GM21528 (cell line): Measurements from ENCODE around the gene S100A5.
"Not testable (repeated sequence)": the region's sequence is repeated elsewhere in the genome, so short reads cannot be mapped to it uniquely, and the experiment has no call there.

ENCODE experiments used
- ATAC-seq: cut with Tn5 transposase; IDR thresholded peaks from one replicate; pipeline ENCODE4 v1.9.1; 2021; ENCODE audit warnings: mild to moderate bottlenecking, moderate library complexity; ENCODE audit not compliant: unreplicated experiment, low FRiP score

S100A5 gene

DNA sequence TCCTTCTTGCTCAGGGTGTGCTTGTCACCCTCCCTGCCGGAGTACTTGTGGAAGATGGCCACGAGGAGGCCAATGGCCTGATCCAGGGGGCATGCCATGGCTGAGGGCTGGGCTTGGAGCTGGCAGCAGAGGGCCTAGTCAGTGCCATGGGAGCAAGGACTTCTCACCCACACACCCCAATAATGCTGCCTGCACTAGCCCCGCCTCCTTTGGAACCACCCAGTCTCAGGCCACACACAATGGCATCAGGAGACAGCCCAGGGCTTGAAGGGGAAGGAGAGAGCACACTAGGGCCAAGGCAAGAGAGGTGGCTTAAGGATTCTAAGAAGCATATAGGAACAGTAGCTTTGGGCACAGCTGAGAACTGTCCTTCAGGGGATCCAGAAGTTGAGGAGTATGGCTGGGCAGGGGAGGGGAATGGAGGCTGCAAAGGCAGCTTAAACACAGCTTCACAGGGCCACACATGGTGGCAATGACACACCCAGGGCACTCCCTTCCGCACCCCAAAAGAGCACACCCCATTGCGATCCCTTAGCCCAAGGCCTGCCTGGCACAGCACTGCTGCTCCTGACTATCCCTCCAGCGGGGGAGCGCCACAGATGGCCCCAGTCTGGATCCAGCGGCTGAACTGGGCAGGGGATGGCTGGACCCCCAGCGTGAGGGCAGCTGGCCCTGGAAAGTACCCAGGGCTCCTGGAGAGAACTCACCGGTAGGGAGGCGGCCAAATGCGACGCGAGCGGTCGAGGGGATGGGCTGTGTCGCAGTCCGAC lies 5.3 kb downstream of the S100A5 start, which contains the start of gene S100A6:
S100A6 (minus strand) TSS at position 750 of the 770 bp plus-strand sequence; CDS start at position 98, 652 bp downstream.
- no peak for ATAC-seq

DNA sequence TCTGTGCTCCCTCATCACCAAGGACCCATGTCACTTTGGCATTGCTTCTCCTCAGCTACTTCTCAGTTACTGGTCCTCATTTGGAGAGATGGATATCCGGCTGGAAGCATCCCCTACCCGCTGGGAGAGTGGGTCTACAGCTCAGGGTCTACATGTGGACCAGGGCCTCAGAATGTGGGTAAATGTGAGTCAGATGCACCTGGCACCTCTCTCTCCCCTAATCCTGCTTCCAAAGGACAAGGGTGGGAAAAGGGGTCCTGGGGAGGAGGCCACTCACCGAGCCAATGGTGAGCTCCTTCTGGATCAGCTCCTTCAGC lies 5.9 kb downstream of the S100A5 start:
- ATAC-seq, result no peak

DNA sequence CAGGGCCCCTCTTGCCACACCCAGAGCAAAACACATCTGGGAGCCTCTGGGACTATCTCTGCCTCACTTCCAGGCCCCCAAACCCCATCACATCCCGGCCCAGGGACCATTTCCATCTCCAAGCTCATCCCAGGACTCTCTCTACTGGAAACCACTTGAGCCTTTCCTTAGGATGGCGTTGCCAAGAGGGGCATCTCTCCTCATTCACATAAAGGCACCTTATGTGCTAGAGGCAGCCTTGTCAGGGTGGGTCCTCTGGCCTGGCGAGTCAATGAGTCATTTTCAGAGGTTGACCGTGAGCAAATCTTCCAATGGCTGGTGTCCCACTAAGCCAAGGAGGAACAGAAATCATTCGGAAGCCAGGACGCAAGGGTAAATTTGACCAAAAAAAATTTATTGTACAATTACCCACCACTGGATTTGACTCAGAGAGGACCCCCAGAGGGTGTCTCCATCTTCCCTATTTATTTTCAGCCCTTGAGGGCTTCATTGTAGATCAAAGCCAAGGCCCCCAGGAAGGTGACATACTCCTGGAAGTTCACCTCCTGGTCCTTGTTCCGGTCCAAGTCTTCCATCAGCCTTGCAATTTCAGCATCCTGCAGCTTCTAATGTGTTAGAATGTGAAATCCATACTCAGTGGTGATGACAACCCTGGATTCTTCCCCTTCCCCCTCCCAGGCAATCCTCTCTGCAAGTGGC lies 6.4 kb downstream of the S100A5 start:
- no peak for ATAC-seq

DNA sequence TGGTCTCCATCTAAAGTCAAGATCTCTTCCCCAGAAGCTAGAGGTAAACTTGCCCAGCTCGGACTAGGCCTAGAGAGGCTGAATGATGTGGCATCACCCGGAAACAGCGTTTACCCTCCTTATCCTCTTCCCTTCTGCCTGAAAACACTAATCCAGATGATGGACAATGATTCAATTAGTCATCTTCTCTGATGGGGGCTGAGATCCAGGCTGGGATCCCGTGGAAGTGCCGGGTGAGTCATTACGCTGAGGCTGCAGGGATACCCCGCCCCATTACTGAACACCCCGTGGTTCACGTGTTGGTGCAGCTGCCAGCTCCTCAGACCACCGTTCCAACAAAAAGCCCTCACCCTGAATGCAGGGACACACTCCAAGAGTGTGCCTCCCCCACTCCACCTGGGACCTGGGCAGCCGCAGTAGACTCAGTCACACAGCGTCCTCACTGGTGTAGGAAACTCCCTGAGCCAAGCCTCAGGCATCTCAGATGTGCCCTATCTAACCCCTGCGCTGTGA lies 7.0 kb downstream of the S100A5 start:
- ATAC-seq, result no peak

DNA sequence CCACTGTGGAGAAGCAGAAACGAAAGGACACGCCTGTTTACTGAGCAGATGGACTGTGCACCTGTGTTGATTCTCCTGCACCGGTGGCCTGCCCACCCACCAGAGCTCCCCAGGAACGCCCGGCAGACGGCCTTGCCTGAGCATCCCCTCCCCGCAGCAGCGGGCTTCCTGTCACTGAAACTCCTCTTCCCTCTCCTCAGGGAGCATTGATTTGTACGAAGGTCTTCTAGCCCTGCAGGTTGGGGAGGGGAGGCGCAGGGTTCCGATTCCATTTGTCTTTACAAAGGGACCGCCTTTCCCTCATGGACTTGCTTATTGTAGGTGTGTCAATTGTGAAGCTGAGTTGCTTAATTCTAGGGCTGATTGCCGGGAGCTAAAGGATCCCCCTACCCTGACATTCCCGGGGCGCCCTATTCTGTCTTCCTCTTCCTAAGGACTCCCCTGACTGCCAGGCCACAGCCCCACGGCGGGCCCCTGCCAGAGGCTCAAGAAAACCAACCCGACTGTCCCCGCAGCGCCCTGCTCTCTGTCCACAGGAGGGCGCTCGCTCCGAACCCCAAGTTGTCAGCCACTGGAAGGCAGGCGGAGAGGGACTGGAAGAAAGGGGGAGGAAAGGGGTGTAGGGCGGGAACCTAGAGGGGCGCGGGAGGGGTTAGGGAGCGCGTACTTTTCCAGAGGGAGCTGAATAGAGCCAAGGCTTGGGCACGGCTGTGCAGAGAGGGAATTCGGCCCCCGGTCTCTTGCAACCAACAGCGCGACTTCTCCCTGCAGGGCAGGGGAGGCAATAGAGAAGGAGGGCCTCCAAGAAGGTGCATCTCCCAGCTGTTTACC lies 7.8 kb downstream of the S100A5 start:
- ATAC-seq, result no peak

DNA sequence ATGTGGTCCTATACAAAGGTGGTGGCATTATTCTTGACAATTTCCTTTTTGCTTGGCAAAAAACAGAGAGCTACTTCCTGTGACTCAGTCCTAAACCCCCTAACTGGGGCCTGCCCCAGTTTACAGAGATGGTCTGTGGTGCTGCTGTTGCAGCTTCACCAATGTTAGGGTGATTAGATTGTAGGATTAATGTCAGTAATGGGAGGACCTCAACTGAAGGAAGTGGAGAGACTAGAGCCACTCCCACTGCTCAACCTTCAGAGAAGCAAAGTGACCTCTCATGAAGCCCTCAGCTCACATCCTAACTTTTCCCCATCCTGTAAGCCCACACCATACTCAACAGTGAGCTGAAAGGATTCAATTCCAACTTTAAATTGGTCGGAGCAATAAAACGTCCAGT lies 8.6 kb downstream of the S100A5 start:
- no peak for ATAC-seq

DNA sequence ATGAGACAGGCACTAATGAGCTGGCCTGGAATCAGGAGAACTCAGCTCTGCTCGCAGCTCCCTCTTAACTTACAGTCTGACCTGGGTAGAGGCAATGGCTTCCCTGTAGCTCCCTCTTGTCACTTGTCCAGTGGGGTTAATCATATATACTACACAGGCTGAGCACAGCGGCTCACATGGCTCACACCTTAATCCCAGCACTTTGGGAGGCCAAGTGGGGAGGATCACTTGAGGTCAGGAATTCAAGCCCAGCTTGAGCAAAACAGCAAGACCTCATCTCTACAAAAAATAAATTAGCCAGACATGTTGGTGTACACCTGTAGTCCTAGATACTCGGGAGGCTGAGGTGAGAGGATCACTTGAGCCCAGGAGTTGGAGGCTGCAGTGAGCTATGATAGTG lies 9.1 kb downstream of the S100A5 start:
- no peak for ATAC-seq

DNA sequence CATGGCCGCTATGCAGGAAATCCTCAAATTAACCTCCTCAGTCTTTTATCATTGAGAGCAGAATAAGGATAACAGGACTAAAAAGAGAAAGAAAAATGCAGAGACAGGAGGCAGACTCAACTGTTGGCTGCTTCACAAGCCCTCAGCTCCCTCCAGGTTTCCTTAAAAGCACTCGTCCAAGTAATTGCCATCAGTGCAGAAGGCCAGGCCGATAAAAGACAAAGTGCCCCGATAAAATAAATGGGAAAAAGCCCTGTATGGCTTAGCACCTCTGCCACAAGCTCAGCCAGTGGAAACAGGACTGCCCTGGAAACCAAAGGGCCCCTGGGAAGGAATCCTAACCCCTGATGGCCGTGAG lies 13.1 kb downstream of the S100A5 start:
- ATAC-seq, result no peak

DNA sequence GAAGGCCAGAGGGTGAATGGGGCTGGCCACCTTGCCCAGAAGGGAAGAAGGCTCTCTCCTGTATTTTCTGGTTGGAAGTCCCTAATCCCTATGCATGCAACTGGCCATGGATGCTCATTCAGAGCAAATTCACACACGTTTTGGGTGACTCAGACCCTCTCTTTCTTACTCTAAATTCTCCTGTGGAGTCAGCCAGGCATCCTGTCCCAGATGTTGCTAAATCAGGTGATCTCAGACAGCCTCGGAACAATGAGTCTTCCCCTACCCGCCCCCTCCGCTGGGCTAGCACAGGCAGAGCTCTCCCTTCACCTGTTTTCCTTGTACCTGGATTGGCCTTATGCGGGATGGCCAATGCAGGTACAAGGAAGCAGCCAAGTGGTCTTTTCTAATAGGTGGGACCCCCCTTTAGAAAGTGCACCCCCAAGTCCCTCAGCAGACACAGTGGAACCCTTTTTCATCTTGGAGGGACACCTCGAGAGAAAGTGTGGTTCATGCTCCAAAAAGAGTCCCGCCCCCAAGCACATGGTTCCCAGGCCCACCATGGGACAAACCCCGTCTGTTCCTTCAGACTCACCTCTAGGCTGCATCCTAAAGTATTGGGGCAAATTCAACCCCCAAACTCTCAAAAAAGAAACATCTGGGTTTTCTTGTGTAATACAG lies 13.6 kb downstream of the S100A5 start:
- no peak for ATAC-seq

DNA sequence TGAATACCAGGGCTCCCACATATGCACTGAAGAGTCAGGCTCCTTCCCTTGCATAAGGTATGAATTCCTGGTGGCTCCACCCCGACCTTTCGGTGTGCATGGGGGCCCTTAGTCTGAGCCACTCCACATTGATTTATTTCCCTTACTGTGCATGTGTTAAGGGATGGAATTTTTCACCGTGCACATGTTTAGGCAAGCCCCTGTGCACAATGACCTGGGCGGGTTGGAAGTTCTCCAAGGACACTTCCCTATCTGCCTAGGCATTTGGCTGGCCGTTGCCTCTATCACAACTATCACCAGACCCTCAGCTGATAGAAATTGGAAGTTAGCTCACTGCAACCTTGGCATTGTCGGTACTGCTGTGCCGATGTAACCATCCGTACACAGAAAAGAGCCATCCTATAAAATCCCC lies 14.6 kb downstream of the S100A5 start:
- ATAC-seq, result no peak

DNA sequence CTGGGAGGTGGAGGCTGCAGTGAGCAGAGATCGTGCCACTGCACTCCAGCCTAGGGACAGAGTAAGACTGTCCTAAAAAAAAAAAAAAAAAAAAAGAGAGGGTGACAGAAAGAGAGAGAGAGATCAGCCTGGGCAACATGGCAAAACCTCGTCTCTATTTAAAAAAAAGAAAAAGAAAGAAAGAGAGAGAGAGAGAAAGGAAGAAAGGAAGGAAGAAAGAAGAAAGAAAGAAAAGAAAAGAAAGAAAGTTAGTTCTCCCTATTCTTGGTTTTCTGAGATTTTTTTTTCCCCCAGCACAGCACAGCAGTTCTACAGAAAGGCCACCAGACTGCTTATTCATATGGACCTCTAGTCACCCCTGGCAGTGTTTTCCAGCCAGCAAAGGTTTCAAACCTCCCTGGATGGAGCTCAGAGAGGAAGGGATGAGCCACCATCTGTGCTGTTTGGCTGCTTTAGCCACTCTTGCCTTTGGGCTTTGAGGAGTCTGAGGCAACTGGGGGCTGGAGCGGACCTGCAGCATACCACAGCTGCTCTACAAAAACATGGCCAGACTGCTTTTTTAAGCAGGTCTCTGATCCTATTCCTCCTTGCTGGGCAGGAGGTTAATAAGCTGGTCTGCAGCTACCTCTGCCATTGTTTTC lies 15.5 kb downstream of the S100A5 start:
- no peak for ATAC-seq

DNA sequence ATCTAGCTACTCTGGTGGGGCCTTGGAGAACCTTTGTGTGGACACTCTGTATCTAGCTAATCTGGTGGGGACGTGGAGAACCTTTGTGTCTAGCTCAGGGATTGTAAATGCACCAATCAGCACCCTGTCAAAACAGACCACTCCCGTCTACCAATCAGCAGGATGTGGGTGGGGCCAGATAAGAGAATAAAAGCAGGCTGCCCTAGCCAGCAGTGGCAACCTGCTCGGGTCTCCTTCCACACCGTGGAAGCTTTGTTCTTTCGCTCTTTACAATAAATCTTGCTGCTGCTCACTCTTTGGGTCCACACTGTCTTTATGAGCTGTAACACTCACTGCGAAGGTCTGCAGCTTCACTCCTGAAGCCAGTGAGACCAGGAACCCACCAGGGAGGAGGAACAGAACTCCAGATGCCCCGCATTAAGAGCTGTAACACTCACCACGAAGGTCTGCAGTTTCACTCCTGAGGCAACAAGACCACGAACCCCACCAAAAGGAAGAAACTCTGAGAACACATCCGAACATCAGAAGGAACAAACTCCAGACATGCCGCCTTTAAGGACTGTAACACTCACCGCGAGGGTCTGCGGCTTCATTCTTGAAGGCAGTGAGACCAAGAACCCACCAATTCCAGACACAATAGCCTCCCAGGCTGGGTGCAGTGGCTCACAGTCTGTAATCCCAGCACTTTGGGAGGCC lies 18.2 kb downstream of the S100A5 start:
- not testable (repeated sequence) for ATAC-seq

DNA sequence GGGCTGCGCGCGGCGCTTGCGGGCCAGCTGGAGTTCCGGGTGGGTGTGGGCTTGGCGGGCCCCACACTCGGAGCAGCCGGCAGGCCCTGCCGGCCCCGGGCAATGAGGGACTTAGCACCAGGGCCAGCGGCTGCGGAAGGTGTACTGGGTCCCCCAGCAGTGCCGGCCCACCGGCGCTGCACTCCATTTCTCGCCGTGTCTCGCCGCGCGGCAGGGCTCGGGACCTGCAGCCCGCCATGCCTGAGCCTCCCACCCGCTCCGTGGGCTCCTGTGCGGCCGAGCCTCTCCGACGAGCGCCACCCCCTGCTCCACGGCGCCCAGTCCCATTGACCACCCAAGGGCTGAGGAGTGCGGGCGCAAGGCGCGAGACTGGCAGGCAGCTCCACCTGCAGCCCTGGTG lies 18.9 kb downstream of the S100A5 start:
- ATAC-seq, result not testable (repeated sequence)

DNA sequence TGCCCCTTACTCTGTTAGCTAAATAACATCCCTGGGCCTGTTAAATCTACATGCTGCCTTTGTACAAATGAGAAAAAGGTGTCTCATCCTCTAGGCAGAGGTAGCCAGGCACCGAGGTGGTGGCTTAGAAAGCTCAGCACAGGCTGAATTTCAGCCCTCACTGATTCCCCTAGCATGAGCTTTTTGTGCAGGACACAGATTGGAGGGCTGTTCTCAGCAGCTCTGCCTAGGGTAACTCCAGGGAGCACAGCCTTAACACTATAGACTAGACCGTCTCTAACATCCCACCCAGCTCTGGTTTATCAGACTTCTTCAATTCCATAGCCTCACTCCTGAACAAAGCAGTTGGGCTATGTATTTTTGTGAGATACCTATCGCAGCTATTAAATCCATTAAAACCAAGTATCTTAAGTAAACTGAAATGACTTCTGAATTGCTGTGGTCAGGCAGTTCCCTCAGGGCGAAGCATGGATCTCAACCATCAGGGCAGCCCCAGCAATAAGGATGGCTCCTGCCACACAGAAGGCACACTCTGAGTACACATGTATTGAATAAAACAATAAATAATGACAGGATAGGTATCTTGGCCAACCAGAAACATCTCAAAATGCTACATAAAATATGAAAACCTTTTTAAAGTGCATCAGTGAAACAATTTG lies 19.8 kb downstream of the S100A5 start:
- no peak for ATAC-seq

DNA sequence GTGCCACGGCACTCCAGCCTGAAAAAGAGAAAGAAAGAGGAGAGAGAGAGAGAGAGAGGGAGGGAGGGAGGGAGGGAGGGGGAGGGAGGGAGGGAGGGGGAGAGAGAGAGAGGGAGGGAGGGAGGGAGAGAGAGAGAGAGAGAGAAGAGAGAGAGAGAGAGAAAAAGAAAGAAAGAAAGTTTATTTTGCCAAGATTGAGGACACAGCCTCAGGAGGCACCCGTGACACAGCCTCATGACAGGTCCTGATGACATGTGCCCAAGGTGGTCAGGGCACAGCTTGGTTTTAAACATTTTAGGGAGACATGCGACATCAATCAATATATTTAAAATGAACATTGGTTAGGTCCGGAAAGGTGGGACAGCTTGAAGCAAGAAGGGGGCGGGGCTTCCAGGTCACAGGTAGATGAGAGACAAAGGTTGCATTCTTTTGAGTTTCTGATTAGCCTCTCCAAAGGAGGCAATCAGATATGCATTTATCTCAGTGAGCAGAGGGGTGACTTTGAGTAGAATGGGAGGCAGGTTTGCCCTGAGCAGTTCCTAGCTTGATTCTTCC lies 20.5 kb downstream of the S100A5 start:
- ATAC-seq, result not testable (repeated sequence)

DNA sequence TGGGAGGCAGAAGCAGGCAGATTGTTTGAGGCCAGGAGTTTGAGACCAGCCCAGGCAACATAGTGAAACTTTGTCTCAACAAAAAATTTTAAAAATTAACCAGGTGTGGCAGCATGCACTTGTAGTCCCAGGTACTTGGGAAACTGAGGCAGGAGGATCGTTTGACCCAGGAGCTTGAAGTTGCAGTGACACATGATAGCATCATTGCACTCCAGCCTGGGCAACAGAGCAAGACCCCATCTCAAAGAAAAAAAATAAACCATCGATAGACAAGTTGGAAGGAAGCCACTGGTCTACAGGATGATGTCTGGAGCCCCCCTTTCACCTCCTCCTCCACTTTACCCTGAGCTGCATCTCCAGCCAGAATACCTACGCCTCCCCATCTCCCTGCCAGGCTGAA lies 21.5 kb downstream of the S100A5 start:
- ATAC-seq, result no peak

DNA sequence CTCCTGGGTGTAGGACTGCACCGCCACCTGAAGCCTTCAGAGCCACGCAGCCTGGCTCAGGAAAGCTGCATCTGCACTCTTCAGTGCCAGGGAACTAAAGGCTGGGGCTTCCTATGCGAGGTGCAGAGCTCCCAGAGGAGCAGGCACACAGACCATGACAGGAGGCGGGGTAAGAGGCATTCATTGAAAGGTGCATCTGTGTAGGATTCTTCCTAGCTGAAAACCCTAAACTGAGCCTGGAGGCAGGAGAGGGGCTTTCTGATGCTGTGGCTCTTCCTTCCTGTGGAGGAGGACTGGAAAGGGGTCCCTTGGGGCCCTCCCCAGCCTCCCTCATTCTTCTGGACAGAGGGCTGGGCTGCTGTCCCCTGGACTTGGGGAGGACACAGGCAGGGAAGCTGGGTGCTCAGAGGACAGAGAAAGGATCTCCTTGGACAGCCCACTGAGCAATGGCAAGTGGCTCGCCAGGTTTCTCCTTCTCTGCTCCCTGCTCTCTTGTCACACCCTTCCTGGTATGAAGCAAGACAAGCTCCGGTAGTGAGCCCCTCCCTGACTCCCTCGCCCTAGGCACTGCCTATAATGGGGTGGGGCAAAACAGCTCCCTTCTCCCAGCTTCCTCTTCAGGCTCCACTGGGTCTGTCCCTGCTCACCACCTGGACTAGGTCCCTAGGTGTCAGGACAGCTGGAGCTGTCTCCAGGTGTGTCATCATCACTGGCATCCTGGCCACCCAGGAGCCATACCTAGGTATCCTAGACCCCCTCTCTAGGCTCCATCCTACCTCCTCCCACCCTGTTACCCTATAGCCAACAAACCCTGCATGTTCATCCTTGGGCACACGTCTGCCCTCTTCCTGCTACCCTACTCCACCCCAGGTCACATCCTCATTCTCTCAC lies 25.0 kb downstream of the S100A5 start:
- no peak for ATAC-seq

DNA sequence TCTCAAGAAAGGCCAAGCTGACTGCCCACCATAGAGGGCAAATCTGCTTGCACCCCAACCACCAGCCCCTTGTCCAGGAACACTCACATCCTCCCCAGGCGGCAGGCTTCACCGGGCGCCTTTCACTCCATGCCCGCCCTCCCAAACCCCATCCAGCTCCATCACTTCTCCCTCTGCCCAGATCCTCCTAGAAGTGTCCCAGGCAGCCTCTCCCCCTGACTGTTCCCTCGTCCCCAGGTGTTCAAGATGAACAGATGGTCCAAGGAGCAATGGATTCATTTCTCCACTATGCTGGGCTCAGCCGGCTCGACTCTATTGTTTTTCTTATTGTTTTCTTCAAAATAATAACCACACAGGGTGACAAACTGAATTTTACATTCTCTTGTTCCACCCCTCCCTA lies 27.1 kb downstream of the S100A5 start:
- ATAC-seq, result no peak
